ENCODE results near the gene WRNIP1. TPM values are rescaled to one million over a fixed set of nuclear protein-coding genes. Genes with fewer than 3 reads are reported as not detected.
"Not testable (repeated sequence)": the region's sequence is repeated elsewhere in the genome, so short reads cannot be mapped to it uniquely, and the experiment has no call there.

Gene WRNIP1
- total RNA-seq, 1 experiment from 2014 or later: 63.4 TPM

DNA sequence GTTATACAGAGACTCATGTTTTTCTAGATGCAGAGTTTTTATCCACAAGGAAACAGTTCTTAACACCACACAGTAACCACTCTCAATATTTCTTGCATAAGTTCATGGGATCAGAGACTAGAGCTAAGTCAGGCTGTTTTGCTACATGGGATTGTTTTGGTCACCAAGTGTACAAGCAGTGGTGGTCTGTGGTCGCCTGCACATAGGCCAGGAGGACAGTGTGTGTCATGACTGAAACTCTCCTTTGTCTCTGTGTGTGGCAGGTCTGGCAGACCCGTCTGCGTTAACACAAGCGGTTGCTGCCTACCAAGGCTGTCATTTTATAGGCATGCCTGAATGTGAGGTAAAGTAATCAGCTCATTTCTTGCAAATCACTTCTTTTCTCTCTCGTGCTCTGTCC is 18.9 kb downstream of the WRNIP1 start:
- DNase-seq (ENCODE audit: low spot score): no peak

DNA sequence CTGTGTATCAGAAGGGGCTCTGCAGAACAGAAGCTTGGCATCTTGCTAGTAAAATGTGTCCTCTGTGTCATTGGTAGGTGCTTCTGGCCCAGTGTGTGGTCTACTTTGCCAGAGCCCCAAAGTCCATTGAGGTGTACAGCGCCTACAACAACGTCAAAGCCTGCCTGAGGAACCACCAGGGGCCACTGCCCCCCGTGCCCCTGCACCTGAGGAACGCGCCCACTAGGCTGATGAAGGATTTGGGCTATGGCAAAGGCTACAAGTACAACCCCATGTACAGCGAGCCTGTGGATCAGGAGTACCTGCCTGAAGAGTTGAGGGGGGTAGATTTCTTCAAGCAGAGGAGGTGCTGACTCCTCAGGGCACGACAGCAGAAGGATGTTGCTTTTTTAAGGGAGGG is 19.7 kb downstream of the WRNIP1 start:
- no peak for DNase-seq (ENCODE audit: low spot score)

DNA sequence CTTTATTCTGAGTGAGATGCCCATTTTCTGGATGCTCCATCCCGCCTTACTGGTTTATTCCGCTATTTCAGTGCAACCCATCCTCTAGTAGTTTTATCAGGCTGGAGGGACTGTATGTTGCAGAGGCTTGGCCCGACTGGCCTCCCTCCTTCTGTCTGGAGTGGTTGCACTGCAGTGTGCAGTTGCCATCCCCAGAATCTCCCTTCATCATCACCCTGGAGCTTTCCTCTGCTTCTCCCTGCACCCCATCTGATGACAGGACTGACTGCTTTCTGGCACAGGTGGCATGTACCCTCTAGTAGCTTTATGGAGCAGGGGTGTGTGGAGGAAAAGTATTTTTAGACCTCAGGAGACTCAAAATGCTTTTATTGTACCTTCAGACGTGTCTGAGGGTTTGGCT is 21.1 kb downstream of the WRNIP1 start:
- no peak for DNase-seq (ENCODE audit: low spot score)

DNA sequence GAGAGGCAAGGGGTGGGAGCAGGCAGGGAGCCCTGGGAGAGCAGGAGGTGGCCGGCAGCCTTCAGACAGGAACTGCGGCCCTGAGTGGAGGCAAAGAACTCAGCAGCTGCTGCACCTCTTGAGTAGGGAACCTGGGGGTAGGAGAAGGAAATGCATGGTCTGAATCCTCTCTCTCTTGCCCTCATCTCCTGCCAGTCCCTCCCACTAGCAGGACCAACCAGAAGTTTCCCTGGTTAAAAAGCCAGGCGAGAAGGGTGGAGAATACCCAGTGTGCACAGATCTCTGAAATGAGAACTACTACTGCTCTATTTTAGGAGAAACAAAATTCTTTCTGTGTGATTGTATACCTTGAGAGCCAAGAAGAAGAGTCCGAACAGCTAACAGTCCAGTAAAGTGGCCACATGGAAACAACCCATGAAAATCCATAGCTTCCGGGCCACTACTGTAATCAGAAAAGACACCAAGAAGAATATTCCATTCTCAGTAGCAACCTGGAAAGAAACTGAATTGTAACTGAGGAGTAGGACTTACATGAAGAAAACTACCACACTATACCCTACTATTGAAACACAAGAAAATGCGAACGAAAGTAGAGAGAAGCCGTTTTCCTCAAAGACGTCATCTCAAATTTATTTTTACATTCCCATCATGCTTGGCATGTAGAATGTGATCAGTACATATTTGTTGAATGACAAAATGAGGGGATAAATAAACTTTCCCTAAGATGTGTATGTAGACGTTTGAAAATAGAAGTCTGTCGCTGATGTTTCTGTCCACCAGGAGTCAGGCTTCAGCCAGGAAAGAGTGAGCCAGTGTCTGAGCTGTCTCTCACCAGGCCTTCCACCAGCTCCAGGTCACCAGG is 25.6 kb downstream of the WRNIP1 start:
- DNase-seq (ENCODE audit: low spot score): peak; percentile 73

DNA sequence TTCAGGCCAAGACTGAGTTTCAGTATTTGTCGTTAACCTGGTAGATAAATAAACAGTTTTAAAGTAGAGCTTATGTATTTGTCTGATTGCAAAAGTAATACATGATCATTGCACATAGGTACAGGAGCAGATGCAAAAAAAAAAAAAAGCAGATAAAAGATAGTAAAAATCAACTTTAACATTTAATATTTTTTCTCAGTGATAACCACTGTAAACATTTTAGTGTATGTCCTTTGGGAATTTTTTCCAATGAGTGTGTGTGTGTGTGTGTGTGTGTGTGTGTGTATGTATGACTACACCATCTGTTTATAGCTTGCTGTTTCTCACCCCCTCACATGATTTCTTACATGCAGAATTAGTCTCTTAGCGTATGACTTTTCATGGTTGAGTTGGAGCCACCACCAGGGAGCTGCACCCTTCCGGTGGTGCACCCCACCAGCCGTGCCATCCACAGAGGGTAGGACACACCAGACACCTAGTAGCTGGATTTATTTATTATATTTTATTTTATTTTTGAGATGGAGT is 26.3 kb downstream of the WRNIP1 start:
- DNase-seq (ENCODE audit: low spot score): no peak

DNA sequence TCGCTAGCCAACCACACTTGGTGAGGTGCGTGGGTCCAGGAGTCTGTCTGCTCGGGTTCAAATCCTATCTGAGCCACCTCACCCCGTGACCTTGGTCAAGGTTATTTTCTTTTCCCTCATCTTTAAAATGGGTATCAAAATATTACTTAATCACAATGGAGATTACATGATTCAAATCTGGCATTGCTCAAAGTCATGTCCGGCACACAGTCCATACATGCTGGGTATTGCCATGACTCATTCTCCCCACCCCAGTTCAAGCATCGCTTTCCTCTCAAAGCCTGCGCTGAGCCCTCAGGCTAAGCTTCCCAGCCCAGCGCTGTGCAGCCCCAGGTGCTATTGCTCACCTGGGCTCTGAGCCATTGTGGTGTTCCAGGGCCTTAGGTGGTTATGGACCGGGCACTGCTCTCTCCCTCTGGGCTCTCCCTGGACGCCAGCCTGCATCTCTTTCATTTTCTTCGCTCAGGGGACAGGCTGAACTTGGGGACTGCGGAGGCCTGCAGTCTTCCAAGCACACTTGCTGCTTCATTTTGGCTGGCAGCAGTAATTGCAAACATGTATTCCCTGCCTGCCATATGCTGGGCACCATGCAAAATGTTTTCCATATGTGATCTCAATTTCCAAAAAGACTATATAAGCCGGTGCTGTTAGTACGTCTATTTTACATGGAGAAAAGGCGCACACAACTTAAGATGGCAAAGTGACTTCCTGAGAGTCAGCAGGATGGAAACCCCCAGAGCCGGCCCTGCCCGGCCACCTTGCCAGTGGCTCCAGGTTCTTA is 27.3 kb downstream of the WRNIP1 start:
- no peak for DNase-seq (ENCODE audit: low spot score)

DNA sequence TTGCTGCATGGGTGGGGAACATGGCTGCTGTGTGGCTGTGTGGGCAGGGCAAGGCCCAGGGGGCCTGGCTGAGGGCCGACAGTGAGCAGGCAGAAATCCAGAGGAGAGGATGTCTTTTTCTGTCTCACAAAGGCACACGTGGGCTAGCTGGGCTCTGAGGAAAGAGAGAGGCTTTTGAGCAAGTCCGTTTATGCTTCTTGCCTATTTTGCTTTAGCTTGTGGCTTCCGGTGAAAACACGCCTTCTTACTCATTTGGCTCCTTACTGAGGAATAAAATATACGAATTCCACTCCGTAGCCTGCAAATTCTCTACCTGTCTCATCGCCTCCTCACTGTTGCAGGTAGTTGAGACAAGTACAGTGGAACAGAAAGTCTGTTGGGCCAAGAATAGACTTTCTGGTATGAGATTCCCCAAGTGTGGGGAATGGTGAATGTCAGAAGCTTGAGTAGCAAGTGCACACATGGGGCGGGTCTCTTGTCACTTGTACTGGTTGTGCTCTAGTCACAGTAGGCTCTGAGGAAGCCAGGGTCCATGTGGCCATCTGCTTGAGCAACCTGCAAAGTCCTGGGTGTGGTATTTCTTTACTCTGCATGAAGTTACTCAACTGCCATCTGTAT is 28.4 kb downstream of the WRNIP1 start:
- no peak for DNase-seq (ENCODE audit: low spot score)

DNA sequence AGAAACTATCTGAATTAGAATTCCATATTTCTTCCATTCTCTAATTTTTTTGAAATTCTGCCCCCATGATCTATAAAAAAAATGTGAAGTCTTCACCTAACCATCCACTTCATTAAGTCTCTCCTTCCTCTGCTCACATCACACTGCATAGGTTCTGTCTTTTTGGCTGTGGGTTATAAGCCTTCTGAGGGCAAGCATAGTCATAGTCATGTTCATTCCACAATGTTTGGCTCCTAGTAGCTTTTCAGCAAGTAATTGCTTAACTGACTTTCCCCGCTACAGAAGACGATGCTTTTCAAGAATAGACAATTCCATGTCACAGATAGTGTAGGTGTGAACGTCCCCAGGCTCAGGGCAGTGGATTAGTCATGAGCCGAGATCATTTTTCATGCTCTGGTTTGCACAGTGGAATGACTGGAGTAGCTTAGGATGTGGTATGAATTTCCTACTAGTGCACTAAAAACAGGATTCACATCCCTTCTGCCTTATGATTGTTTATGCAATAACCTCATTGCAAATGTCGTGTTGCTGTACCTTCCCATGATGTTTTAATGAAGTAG is 29.1 kb downstream of the WRNIP1 start:
- DNase-seq (ENCODE audit: low spot score): no peak

DNA sequence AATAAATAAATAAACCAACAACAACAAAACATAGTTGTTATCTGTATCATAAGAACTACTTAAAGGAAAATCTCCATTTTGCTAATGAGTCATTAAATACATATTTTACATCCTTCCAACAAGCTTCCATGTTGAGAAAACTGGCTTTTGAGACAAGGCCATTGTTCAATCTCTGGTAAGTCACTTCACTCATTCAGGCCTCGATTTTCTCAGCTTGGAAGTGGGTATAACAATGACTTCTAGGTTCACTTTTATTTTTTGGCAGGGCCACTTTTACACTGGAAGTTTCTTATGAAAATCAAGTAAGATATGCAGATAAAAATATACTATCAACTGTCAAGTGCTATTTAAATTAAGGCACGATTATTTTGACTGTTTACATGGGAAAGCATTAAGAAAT is 30.0 kb downstream of the WRNIP1 start:
- DNase-seq (ENCODE audit: low spot score): no peak

DNA sequence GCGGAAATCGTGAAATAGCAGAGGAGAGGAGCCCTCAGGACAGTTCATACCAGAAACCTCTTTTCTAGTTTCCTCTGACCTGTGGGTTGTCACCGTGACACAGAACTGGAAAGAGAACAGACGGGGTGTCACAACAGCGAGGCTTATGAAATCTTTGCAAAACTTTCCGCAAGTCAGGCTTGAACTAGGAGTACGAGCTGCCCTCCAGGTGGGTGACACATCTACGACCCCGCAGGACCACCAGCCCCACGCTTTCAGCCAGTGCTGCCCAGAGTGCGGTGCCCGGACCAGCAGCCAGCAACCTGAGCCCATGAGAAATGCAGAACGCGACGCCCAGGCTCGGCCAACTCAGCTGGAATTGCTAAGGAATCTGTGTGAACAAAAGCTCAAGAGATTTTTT is 30.8 kb downstream of the WRNIP1 start:
- DNase-seq (ENCODE audit: low spot score): no peak

DNA sequence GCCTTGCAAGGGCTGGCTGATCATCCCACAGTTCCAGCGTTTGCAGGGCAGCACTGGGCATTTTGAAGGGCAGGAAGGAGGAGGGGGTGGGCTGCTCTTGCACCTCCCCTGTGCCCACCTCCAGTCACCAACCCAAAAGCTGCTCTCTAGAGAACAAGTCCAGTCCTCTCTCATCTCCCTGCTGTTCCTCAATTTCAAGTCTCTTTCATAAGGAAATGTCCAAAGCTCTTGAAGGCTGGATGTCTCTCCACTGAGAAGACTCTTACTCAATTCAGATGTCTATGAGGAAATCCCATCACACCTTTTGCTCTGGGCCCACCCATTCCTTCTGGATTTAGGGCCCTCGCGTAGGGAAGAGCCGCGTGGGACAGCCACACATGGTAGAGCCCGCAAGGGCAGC is 31.7 kb downstream of the WRNIP1 start:
- no peak for DNase-seq (ENCODE audit: low spot score)

DNA sequence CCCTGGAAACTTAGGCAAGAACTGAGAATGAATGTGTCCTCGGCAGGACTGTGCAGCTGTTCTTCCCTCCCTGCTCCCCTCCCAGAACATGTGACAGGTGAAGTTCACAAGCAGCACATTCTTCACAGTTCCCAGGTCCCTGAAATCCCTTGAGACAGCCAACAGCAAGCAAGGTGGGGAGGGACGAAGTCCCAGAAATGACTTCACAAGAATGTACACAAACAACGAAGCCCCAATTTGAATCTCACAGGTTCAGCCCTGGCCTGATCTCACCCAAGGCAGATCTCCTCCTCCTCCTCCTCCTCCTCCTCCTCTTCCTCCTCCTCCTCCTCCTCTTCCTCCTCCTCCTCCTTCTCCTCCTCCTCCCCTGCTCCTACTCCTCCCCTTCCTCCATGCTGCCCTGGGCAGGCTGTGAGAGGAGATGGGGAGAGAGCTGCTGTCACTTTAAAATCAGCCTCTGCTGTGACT is 32.4 kb downstream of the WRNIP1 start:
- DNase-seq (ENCODE audit: low spot score): no peak

DNA sequence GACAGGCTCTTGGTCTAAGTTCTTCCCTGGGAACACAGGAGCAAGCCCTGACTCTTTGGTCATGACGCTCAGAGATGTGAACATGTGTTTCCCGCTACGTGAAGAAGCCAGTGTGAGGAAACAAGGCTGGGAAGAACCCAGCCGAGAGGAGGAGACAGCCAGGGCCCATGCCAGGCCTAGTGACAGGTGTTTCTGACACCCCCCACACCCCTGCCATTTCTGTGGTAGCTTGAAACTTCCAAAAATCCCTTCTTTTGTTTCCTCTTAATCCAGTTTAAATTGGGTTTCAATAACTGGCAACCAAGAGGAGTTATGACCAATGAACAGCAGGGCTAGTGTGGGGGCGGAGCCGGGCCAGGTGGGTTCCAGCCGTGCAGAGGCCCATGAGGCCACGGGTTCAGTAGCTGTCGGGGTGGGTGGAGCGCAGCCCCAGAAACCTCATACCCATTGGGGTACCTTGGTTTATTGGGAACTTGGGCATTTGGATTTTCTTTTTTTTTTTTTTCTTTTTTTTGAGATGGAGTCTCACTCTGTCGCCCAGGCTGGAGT is 33.5 kb downstream of the WRNIP1 start:
- no peak for DNase-seq (ENCODE audit: low spot score)

DNA sequence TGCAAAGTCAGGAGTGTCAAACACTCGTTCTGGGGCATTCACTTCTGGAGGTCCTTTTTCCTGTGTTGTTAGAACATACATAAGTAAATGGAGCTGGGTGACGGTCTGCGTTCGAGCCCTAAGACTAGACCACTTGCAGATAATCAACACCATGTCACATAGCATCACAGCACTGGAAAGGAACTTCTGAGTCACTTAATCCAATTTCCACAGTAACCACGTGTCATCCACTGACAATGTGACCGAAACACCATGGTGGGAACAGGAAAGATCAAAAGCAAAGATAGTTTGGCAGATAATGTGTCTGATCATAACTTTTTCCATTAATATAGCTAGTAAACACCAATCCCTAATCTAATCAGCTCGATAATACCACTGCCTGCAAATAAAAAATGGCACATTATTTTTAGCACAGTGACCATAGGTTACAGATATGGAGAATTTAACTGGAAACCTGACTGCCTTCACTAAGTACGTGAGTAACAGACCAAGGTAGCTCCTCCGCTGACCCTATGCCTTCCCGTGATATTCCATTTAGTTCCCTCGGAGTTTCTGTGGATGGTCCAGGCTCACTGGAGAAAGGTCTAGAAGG is 34.8 kb downstream of the WRNIP1 start:
- no peak for DNase-seq (ENCODE audit: low spot score)

DNA sequence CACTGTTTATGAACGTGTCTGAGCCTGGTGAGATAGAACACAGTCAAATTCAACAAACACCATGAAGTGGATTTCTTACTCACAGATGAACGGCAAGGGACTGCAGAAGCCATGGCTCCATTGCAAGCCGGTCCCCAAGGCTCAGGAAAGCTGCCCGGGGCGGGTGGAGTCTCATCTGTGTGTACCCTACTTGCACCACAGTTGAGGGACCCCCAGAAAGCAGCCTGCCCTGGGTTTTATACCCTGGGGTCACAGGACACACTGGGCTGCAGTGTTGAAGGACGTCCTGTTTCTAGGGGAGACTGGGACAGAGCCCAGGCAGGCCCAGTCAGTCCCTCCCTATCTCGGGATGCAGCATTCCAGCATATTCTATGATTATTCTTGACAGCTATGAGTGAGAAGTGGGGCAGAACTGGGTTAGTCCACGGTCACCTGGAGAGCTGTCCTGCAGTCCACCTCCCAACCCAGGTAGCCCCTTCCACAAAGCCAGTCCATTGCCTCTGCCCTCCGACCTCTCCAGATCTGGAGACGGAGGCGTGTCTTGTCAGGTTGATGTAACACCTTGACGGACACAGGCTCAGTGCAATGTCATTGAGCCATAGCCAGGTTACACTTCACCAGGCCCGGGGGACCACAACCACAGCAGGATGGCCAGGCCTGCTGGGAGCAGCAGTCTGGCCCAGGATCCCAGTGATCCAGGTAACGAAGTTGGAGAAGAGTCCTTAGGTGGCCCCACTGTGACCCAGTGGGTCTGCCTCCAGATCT is 35.5 kb downstream of the WRNIP1 start:
- DNase-seq (ENCODE audit: low spot score): no peak

DNA sequence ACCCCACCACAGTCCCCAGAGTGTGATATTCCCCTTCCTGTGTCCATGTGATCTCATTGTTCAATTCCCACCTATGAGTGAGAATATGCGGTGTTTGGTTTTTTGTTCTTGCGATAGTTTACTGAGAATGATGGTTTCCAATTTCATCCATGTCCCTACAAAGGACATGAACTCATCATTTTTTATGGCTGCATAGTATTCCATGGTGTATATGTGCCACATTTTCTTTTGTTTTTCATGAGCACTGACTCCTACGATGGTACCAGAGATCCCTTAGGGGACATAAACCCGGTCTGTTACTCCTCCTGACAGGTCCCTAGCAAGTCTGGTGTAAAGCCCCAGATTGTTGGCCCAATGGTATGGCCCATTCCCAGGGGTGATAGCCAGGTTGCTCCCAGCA is 36.5 kb downstream of the WRNIP1 start:
- not testable (repeated sequence) for DNase-seq (ENCODE audit: low spot score)

DNA sequence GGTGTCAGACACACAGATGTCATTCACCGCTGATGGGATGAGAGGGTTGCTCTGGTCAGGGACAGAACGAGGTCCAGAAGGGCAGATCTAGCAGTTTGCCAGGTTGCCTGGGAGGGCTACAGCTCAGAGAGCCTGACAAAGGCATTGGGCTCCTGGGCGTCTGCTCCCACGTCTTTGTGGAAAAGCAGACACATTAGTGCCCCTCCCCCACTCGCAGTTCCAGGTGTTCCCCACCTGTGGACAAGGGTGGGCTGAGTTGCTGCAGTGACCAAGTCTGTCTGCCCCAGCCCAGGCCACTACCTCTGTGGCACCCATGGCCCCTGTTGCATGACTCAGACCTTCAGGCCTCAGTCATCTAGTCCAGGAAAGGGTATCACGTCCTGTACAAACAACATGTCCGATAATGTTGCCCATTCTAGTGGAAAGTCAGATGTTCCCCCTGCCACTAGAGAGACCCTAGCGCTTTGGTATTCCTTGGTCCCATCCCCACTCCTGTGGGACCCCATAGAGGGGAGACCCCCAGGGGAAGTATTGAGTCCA is 37.4 kb downstream of the WRNIP1 start:
- DNase-seq (ENCODE audit: low spot score): no peak

DNA sequence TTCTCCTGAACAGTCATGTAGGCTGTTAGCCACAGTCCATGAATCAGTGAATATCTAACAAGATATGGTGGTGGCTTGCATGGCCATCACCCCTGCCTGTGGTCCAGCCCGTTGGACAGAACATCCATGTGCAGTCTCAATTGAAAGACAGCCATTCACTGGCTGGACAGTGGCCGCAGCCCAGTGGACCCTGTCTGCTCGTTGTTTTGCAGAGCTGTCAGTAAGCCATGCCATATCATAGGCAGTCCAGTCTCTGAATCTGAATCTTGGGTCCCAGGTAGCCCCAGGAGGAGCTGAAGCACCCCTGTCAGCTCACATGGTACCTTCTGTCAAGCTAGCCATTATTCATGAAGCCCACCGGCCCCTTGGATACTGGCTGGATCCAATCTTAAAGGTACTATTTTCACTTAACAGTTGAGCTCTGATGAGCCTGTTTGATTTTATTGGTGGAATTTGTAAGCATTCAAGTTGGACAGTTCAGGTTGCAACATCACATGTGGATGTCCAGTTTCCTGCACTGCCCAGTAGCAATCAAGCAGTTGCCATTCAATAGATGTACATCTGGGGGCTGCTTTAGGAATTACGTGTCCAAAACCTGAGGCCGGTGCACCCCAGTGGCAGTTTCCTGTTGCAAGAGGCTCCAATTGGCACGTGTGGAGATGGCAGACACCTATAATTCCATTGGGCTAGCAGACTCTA is 38.7 kb downstream of the WRNIP1 start:
- no peak for DNase-seq (ENCODE audit: low spot score)

DNA sequence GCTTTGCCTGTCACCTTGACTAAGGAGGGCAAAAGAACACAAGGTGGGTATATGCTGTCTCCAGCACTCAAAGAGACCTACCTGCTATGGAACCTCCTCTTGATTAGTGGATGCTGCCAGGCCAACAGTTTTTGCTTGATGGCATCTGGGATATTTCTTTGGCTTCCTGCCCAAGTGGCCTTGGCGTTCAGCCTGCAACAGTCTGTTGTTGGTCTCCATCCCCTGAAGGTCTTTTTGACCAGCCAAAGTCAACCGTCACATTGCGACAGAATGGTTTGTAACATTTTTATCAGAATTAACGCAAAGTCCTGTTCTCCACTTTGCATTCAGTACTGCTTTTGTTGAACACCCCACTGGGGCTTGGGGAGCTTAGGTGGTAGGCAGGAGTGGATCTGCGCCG is 39.3 kb downstream of the WRNIP1 start:
- DNase-seq (ENCODE audit: low spot score): no peak

DNA sequence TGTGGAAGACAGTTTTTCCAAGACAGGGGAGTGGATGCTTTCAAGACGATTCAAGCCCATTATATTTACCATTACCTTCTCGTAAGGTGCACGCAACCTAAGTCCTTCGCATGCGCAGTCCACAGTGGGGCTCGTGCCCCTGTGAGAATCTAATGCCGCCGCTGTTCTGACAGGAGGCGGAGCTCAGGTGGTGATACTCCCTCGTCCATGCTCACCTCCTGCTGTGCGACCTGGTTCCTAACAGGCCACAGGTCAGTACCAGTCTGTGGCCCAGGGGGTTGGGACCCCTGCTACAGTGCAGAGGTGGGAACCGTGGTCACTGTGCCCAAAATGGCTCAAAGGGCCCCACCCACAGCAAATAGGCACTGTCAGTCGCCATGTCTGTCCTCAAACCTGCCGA is 39.8 kb downstream of the WRNIP1 start:
- DNase-seq (ENCODE audit: low spot score): no peak

Measured in H4 (cell line).